NCI-H510A treated with DMSO at 0.1 percent for 48 hours (cell line): ENCODE results near the gene QKI.

ENCODE experiments used
- DNase-seq: peaks from one replicate; lab custom pipeline; 2025; lab: John Stamatoyannopoulos, UW

The QKI gene

GRCh38 chr6:163487606-163488005 is 73.1 kb downstream of the QKI start:
- DNase-seq = no peak

GRCh38 chr6:163489584-163489983 is 75.1 kb downstream of the QKI start:
- no peak for DNase-seq

GRCh38 chr6:163490826-163491577 is 76.5 kb downstream of the QKI start:
- peak; percentile 16 for DNase-seq

- no peak for DNase-seq
Measured at GRCh38 chr6:163491737-163492300, 77.3 kb downstream of the QKI start.

- DNase-seq = no peak
Measured at GRCh38 chr6:163494279-163494727, 79.8 kb downstream of the QKI start.

GRCh38 chr6:163496205-163496604 is 81.7 kb downstream of the QKI start:
- DNase-seq = no peak

GRCh38 chr6:163500105-163500504 is 85.6 kb downstream of the QKI start:
- DNase-seq = no peak

GRCh38 chr6:163501026-163501425 is 86.5 kb downstream of the QKI start:
- no peak for DNase-seq

- no peak for DNase-seq
Measured at GRCh38 chr6:163501439-163501838, 86.9 kb downstream of the QKI start.

GRCh38 chr6:163504984-163505640 is 90.6 kb downstream of the QKI start:
- no peak for DNase-seq

GRCh38 chr6:163507965-163508364 is 93.4 kb downstream of the QKI start:
- DNase-seq = no peak

- DNase-seq = no peak
Measured at GRCh38 chr6:163513003-163513402, 98.5 kb downstream of the QKI start.

- DNase-seq = no peak
Measured at GRCh38 chr6:163513570-163514166, 99.2 kb downstream of the QKI start.

- no peak for DNase-seq
Measured at GRCh38 chr6:163516908-163517307, 102.4 kb downstream of the QKI start.

GRCh38 chr6:163520956-163521355 is 106.4 kb downstream of the QKI start:
- no peak for DNase-seq

- DNase-seq = no peak
Measured at GRCh38 chr6:163522033-163522432, 107.5 kb downstream of the QKI start.

- DNase-seq = no peak
Measured at GRCh38 chr6:163525926-163526325, 111.4 kb downstream of the QKI start.

GRCh38 chr6:163526346-163526745 is 111.8 kb downstream of the QKI start:
- DNase-seq = no peak

GRCh38 chr6:163527291-163527690 is 112.8 kb downstream of the QKI start:
- no peak for DNase-seq

- DNase-seq = no peak
Measured at GRCh38 chr6:163529605-163530004, 115.1 kb downstream of the QKI start.

GRCh38 chr6:163530406-163530805 is 115.9 kb downstream of the QKI start:
- DNase-seq = no peak

- no peak for DNase-seq
Measured at GRCh38 chr6:163531122-163531521, 116.6 kb downstream of the QKI start.

GRCh38 chr6:163532526-163533078 is 118.1 kb downstream of the QKI start:
- DNase-seq = no peak
